ENCODE results near the gene WWTR1.

WWTR1 gene

GRCh38 chr3:149620291-149621020, 37.4 kb downstream of the WWTR1 start:
- no peak for DNase-seq

- DNase-seq: no peak
These were observed 38.7 kb downstream of the WWTR1 start for GRCh38 chr3:149619136-149619535.

- no peak for DNase-seq
These were observed 39.4 kb downstream of the WWTR1 start for GRCh38 chr3:149618151-149619123.

GRCh38 chr3:149615731-149616221, 42.0 kb downstream of the WWTR1 start:
- DNase-seq: no peak

GRCh38 chr3:149613988-149614387, 43.8 kb downstream of the WWTR1 start:
- no peak for DNase-seq

- DNase-seq: no peak
These were observed 45.4 kb downstream of the WWTR1 start for GRCh38 chr3:149612456-149612855.

DNA sequence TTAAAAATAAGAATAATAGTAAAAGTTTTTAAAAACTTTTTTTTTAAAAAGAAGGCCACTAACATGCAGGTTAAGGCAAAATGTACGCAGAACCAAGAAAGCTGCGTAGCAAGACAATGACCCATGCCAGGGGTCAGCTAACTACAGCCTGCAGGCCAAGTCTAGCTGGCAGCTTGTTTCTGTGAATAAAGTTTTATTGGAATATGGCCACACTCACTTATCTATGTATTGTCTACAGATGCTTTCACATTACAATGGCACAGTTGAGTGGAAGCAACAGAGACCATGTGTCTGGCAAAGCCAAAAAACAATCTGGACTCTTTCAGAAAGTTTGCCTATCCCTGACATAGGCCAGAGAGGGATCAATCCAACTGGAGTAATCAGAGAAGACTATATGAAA, 46.7 kb downstream of the WWTR1 start:
- DNase-seq: no peak

DNA sequence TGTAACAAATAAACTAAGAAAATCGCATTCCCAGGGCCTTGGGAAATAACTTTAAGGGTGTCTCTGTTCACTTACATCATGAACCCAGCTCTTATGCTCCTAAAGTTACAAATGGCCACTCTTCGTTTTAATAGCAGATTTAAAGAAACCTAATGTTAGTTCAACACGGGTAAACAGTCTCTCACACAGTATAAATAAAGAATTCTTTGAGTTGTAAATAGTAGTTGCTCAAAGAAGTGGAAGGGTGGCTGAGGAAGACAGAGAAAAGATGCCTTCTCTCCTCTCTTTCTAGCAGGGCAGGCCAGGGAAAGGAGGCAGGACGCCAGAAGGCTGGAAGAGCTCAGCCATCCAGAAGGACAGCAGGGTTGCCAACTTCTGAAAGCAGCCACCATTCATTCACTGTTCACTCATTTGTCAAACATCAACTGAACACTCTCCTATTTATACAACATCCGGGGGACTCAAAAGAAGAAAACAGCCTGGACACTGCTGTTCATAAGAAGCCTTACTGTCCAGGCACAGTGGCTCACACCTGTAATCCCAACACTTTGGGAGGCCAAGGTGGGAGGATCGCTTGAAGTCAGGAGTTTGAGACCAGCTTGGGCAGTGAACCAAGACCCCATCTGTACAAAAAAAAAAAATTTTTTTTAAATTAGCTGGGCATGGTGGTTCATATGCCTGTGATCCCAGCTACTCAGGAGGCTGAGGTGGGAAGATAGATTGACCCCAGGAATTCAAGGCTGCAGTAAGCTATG, 47.3 kb downstream of the WWTR1 start:
- no peak for DNase-seq

DNA sequence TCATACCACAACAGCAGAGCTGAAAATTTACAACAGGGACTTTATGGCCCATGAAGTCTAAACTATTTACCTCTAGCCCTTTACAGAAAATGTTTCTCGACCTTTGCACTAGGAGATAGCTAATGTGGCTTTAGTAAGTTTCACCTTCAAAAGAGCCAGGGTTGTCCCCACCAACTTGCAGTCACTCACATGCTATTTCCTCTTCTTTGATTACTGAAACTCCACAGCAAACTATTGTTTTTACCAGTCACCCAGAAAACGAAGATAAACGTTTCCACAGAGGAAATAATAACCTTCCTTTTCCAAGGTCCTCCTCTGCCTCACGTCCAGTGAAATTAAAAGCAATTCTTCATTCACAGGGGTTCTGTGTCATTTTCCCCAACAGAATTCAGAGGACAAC, 48.2 kb downstream of the WWTR1 start:
- no peak for DNase-seq

GRCh38 chr3:149608987-149609386, 48.8 kb downstream of the WWTR1 start:
- DNase-seq: no peak

GRCh38 chr3:149605902-149606301, 51.9 kb downstream of the WWTR1 start:
- DNase-seq: no peak

DNA sequence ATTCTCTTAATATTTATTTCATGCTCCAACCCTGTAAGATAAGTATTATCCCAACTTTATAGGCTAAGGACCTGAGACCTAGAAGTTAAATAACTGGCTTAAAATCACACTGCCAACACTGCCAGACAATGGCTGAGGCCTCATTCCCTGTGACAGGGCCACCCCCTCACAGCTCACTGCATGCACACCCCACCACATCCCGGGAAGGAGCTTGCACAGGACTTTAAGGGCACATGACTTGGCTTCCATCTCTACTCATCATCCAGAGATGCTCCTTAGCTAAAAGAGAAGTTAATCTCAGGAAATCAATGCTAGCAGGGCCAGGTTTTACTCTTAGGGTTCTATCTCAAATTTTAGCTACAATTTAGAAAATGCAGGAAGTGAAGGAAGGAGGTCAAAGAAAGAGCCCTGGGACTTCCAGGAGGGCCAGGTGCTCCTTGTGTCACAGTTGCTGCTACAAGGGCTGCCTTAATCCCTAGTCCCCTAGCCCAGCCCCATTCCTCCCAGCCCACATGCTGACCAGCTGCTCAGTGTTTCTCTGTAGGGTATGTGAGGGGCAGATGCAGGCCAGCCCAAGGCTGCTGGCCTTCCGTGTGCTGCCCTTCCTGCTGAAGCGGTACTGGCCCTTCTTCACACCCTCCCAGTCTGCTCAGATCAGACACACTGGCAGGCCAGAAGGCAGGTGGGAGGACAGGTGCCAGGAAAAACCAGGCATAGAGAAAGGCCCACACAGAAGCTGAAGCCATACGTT, 53.5 kb downstream of the WWTR1 start:
- DNase-seq: no peak

DNA sequence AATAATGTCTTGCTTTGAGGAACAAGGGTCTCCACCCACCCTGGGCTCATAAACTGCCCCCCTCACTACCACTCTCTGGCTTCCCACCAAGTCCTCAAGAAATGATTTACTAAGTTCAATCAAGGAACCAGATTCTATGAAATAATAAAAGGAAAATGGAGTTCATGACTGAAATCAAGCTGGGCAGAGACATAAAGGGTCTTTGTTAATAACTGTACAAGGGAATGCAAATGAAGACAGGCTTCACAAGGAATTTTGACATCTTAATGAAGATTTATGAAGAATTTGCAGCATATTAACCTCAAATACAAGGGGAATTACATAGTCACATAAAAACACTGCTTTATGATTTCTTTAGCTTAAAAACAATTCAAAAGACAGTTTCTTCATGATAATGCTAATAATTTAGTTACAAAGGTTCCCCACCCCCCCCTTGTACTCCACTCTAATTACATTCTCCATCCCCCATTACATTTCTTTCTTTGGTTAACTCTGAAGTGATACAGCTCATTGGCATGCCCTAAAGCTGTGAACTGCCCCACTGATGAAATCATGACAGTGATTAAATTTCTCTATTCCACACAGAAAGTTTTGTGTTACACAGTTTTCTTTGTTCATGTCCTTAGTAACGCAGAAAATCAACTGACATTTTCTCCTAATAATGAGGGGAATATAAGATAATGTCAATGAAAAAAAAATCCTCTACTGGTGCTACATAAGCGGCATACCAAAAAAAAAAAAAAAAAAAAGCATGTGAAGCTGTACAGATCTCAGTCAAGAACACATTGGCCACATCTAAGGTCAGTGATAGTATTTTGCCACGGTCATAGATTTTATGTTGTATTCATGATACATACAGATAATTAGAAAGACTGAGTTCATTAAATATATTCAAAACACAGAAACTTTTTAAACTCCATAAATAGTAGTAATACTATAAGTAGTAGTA, 54.4 kb downstream of the WWTR1 start:
- no peak for DNase-seq

DNA sequence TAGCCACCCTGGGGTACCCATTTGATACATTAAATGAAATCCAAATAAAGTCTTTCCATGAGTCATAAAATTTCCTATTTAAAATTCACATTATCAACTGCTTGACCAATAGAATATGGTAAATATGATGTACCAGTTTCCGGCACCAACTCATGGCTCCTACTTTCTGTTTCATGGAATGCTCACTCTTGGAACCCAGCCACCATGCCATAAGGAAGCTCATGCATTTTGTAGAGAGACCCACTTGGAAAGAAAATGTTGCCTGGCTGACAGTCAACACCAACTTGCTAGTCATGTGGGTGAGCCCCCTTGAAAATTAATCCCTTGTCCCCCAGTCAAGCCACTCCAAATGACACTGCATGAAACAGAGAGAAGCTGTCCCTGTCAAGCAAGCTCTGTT, 57.2 kb downstream of the WWTR1 start:
- no peak for DNase-seq

DNA sequence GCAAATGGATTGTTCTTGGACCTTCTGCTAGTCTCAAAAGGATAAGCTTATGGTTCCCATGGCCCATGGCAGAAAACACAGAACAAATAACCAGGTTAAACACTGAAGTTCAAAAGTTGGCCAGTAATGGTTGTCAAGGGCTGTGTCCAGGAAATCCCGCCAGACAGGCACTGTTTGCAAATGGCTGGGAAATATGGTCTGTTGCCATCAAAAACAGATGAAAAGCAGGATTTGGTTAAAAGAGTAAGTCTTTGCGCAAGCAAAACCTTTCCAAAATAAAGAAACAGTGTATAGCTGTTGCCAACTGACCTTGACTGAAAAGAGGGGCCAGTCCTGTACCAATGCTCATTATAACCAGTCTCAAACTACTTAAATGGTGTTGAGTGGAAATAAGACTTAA, 58.6 kb downstream of the WWTR1 start:
- DNase-seq: no peak

DNA sequence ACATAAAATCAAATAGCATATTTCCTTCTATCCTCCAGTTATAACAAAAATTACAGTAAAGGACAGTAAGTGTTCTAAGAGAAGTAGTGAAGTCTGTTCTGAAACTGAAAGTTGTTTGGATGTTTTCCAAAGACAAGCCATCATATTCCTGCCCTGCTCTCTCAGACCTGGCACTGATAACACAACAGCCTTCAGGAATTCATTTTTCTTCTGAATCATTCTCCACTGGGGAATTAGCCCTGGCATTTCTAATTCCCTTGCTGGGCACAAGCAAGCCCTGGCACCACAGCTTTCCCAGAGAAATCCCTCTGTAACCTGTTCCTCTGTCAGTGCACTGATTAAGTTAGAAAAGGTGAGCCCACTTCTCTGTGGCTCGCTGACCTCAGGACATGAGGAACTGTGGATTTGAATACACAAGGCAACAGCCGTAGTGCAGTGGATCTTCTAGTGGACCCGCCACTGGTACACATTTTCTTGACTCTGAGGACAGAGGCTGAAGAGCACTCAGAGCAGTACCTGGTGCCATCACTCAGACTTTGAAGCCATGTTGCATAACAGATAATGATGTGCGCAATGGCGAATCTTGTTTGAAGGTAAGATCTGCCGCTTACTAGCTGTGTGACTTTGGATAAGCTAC, 61.6 kb downstream of the WWTR1 start:
- no peak for DNase-seq

GRCh38 chr3:149593418-149594160, 64.2 kb downstream of the WWTR1 start:
- DNase-seq: no peak

DNA sequence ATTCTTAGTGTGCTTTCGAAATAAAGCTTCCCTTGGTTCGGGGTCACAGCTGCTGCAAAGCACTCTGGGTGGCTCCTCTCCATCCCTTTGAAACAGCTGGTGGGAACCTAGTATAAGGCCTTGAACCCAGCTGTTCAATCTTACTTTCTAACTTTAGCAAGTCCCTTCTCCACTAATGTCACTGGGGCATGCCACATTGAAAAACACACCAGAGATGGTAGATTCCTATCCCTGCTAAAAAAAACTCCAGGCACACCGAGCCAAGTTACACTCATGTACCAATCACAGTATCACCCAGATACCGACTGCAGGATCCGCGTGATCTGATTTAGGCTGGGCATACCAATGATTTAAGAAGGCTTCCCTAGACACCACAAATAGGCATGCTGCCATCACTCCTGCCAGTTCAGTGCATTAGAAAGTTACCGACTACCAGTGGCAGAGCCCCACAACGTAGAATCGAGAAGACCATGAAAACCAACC, 65.0 kb downstream of the WWTR1 start:
- no peak for DNase-seq

GRCh38 chr3:149590691-149591441, 67.0 kb downstream of the WWTR1 start:
- DNase-seq: no peak
